Colonic mucosa (tissue), 4 donors: ENCODE measurements around the gene CNOT8. TPM values are rescaled to one million over a fixed set of nuclear protein-coding genes. Genes with fewer than 3 reads are reported as not detected.
"Not testable (repeated sequence)": the region's sequence is repeated elsewhere in the genome, so short reads cannot be mapped to it uniquely, and the experiment has no call there.

ENCODE experiments used
- DNase-seq: peaks from one replicate; pipeline ENCODE4 v3.0.0-alpha.2; 2020
- H3K27ac ChIP-seq: fragments of 200-600 bp; one replicate; pipeline ENCODE4 v1.8.0; 2021
- H3K27me3 ChIP-seq: fragments of 200-600 bp; one replicate; pipeline ENCODE4 v1.8.0; 2021
- H3K36me3 ChIP-seq: fragments of 200-600 bp; one replicate; pipeline ENCODE4 v1.8.0; 2021
- H3K4me1 ChIP-seq: fragments of 200-600 bp; one replicate; pipeline ENCODE4 v1.8.0; 2021; ENCODE audit warnings: mild to moderate bottlenecking
- H3K4me3 ChIP-seq: fragments of 200-600 bp; one replicate; pipeline ENCODE4 v1.8.0; 2021
- H3K9ac ChIP-seq, 2 donors: one replicate each; pipeline ENCODE4 v1.7.0; 2013; ENCODE audit warnings: control low read depth in 2 of 2, low read depth in 2 of 2, low read length in 2 of 2
- H3K9me3 ChIP-seq: fragments of 200-600 bp; one replicate; pipeline ENCODE4 v1.8.0; 2021
- intact Hi-C: fragments of 100-400 bp; cut with DNase I; formaldehyde crosslinking; loops from one replicate; pipeline ENCODE4 v1.14.1; 2022
- total RNA-seq, 2 donors: library from RNA; stranded (reverse); fragmentation: NEBNext Ultra II Directional in 1 of 2; extraction: Animal tissue kit (Norgen Biotek cat#: 25700) in 1 of 2; gene quantifications; one replicate each; pipeline ENCODE4 v1.2.1, GENCODE V29; 2021
- TF ChIP-seq, protein P1 (sequence below): fragments of 200-600 bp; IDR thresholded peaks from one replicate; pipeline ENCODE4 v1.8.0; 2022; ENCODE audit warnings: antibody characterized with exemption, mild to moderate bottlenecking
- donor health status: healthy.
- donor health status: DM: no; HTN: no; CAD: no.
- donor health status: DM: no; HTN: no; CAD: no.

Gene CNOT8
- total RNA-seq, 2 donors from 2014 or later: 64.0 to 84.0 TPM

DNA sequence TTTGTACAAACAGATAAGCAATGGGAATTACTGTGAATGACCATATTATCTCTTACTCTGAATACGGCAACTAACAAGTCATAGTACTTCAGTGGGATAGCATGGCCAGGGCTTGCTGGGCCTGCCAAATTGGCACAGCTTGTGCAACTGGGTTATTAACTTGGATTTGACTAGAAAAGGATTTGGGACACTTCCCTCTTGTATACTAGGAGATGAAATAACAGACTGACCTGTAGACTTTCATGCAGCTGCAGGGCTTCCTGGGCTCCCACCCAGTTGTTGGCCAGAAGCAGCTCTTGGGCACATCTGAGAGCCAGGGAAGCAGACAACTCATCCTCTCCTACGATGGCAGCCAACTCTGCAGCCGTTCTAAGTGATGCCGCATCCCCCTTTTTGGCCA lies 39.8 kb downstream of the CNOT8 start:
- Histone ChIP-seq H3K4me1 (no peaks in the 10 kb centered on the region), H3K4me3 (no peak overlapping the region), H3K9me3 (no peaks in the 10 kb centered on the region), H3K9ac (no peak overlapping the region), H3K27me3 (no peaks in the 10 kb centered on the region), H3K36me3 (no peaks in the 10 kb centered on the region), H3K27ac (no peak overlapping the region)
- intact Hi-C loops: no loop called here
- no peak for DNase-seq
- TF ChIP-seq, protein P1, sequence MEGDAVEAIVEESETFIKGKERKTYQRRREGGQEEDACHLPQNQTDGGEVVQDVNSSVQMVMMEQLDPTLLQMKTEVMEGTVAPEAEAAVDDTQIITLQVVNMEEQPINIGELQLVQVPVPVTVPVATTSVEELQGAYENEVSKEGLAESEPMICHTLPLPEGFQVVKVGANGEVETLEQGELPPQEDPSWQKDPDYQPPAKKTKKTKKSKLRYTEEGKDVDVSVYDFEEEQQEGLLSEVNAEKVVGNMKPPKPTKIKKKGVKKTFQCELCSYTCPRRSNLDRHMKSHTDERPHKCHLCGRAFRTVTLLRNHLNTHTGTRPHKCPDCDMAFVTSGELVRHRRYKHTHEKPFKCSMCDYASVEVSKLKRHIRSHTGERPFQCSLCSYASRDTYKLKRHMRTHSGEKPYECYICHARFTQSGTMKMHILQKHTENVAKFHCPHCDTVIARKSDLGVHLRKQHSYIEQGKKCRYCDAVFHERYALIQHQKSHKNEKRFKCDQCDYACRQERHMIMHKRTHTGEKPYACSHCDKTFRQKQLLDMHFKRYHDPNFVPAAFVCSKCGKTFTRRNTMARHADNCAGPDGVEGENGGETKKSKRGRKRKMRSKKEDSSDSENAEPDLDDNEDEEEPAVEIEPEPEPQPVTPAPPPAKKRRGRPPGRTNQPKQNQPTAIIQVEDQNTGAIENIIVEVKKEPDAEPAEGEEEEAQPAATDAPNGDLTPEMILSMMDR: no peak

DNA sequence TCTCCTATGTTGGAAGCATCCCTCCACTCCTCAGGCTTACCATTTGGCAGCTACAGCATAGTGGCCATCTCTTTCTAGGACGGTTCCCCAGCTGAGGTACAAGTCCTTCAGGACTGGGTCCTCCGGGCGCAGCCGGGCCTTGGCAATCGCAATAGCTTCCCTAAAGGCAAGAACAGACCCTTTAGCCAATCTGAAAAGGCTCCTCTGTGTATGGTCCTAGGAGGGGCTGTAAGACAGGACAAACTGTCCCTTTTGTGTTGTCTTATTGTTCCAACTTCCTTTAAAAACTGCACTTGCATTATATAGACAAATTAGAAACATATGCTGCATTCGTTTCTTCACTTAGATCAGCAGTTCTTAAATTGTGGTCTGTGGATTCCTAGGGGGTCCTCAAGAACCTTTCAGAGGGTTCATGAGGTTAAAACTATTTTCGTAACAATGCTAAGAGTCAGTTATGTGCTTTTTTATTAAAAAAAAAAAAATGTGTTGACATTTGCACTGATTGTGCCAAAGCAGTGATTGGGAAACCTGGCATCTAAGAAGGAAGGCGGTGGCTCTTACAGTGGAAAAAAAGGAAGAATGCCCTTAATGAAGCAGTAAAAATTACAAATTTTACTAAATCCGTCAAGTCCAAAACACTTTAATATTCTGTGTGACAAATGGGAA lies 40.9 kb downstream of the CNOT8 start:
- no peaks in the 10 kb centered on the region for H3K9me3 ChIP-seq
- intact Hi-C loops: no loop called here
- no peaks in the 10 kb centered on the region for H3K27me3 ChIP-seq
- TF ChIP-seq, protein P1: no peak
- H3K36me3 ChIP-seq: no peaks in the 10 kb centered on the region
- DNase-seq: no peak
- H3K27ac ChIP-seq: no peak overlapping the region
- no peak overlapping the region for H3K4me3 ChIP-seq
- H3K4me1 ChIP-seq: no peaks in the 10 kb centered on the region
- H3K9ac ChIP-seq: no peak overlapping the region

DNA sequence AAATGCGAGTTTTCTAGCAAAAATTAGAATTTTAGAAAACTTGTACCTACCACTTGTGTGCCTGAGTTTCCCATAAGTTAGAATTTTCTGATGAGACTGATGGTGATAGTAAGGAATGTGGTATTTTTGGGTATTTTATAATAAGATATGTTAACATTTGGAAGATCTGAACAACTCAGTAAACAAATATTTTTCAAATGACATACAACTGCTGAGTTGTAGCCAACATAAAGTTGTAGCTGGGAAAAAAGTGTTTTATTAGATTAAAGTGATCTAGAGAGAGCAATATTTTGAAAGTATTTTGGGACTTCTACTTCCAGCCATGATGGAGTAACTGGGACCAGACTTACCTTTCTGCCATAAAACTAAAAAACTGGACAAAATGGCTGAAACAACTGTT lies 41.6 kb downstream of the CNOT8 start:
- Histone ChIP-seq H3K4me3 (no peak overlapping the region), H3K27me3 (no peaks in the 10 kb centered on the region), H3K4me1 (no peaks in the 10 kb centered on the region), H3K27ac (no peak overlapping the region), H3K9me3 (no peaks in the 10 kb centered on the region), H3K36me3 (no peaks in the 10 kb centered on the region), H3K9ac (no peak overlapping the region)
- no peak for DNase-seq
- intact Hi-C loops: no loop called here
- TF ChIP-seq, protein P1: no peak

DNA sequence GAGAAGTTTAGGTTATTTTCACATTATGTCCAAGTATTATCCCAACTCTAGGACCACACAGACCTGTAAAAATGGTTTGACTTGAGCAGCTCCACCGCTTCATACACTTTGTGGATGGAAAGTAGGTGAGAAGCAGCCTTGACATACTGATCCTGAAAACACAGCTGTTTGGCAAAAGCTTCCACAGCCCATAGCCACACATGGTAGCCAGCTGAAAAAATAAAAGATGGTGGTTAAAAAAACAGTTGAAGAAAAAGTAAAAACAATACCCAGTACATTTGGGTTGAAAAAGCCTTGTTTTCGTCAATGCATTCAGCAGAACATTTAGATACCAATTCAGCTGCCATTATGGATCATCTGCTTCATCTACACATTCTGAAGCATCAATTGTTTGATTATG lies 42.8 kb downstream of the CNOT8 start:
- H3K4me1 ChIP-seq: no peaks in the 10 kb centered on the region
- no peaks in the 10 kb centered on the region for H3K9me3 ChIP-seq
- H3K27me3 ChIP-seq: no peaks in the 10 kb centered on the region
- TF ChIP-seq, protein P1: no peak
- intact Hi-C loops: no loop called here
- H3K27ac ChIP-seq: no peak overlapping the region
- no peak overlapping the region for H3K4me3 ChIP-seq
- H3K9ac ChIP-seq: no peak overlapping the region
- H3K36me3 ChIP-seq: no peaks in the 10 kb centered on the region
- DNase-seq: no peak

DNA sequence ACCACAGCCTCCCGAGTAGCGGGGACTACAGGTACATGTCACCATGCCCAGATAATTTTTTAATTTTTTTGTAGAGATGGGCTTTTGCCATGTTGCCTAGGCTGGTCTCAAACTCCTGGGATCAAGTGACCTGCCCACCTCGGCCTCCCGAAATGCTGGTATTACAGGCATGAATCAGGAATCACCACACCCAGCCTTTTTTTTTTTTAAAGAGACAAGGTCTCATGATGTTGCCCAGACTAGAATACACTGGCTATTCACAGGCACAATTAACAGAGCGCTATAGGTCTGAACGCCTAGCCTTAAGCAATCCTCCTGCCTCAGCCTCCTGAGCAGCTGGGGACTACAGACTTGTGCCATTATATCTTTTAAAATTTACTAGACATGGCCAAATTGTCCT lies 43.5 kb downstream of the CNOT8 start:
- H3K9ac ChIP-seq: no peak overlapping the region
- intact Hi-C loops: no loop called here
- no peaks in the 10 kb centered on the region for H3K4me1 ChIP-seq
- DNase-seq: no peak
- H3K27me3 ChIP-seq: no peaks in the 10 kb centered on the region
- H3K36me3 ChIP-seq: no peaks in the 10 kb centered on the region
- H3K27ac ChIP-seq: no peak overlapping the region
- H3K9me3 ChIP-seq: no peaks in the 10 kb centered on the region
- H3K4me3 ChIP-seq: no peak overlapping the region
- TF ChIP-seq, protein P1: no peak

DNA sequence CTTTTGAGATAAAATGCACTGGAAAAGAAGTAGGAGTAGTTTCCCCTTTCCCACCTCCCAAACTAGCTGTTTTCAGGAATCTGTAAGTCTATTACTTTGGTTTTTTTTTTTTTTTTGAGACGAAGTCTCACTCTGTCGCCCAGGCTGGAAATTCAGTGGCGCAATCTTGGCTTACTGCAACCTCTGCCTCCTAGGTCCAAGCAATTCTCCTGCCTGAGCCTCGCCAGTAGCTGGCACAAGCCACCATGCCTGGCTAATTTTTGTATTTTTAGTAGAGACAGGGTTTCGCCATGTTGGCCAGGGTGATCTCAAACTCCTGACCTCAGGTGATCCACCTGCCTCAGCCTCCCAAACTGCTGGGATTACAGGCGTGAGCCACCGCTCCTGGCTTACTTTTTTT lies 47.2 kb downstream of the CNOT8 start:
- intact Hi-C loops, H3K27ac ChIP-seq, H3K4me3 ChIP-seq, H3K4me1 ChIP-seq, H3K9me3 ChIP-seq, DNase-seq, H3K27me3 ChIP-seq, H3K36me3 ChIP-seq, H3K9ac ChIP-seq: not testable (repeated sequence)
